Fibroblast of lung (primary cell): ENCODE measurements around the gene HIBADH. TPM values are rescaled to one million over a fixed set of nuclear protein-coding genes. Genes with fewer than 3 reads are reported as not detected.

Experiments used
- DNase-seq, 2 donors: peaks; one replicate each; pipeline versions ENCODE4 v3.0.0 to v3.0.0-alpha.2; 2010; ENCODE audit warnings: low read depth in 2 of 2
- H2AFZ ChIP-seq: 2 replicates; pipeline ENCODE4 v1.5.1; 2012; ENCODE audit warnings: low read length, control low read depth, inconsistent platforms
- H3K27ac ChIP-seq: 2 replicates; pipeline ENCODE4 v1.5.1; 2011; ENCODE audit warnings: low read length, control low read depth; ENCODE audit not compliant: insufficient read depth
- H3K27me3 ChIP-seq: 2 replicates; pipeline ENCODE4 v1.5.1; 2011; ENCODE audit warnings: mild to moderate bottlenecking, low read length; ENCODE audit not compliant: control insufficient read depth, insufficient read depth
- H3K36me3 ChIP-seq: 2 replicates; pipeline ENCODE4 v1.5.1; 2011; ENCODE audit warnings: low read length; ENCODE audit not compliant: control insufficient read depth, insufficient read depth
- H3K4me1 ChIP-seq: 2 replicates; pipeline ENCODE4 v1.5.1; 2011; ENCODE audit warnings: low read length; ENCODE audit not compliant: control insufficient read depth, insufficient read depth; ENCODE audit errors: extremely low read depth
- H3K4me2 ChIP-seq: 2 replicates; pipeline ENCODE4 v1.5.1; 2011; ENCODE audit warnings: low read length, control low read depth; ENCODE audit not compliant: insufficient read depth; ENCODE audit errors: extremely low read depth
- H3K4me3 ChIP-seq, 4 experiments: fragments of 200-600 bp in 1 of 4; sonication (generic) in 1 of 4; replicated peaks in 1 of 4; 2 replicates each; pipeline ENCODE4 v1.5.1; 2011 to 2016; ENCODE audit warnings: low read length in 4 of 4, low read depth in 3 of 4, mild to moderate bottlenecking in 3 of 4, control low read depth in 2 of 4, inconsistent platforms in 1 of 4, mixed read lengths in 1 of 4; ENCODE audit not compliant: insufficient read depth in 1 of 4; ENCODE audit errors: control extremely low read depth in 1 of 4
- H3K79me2 ChIP-seq: 2 replicates; pipeline ENCODE4 v1.5.1; 2012; ENCODE audit warnings: mild to moderate bottlenecking, low read length, inconsistent platforms; ENCODE audit not compliant: control insufficient read depth, insufficient read depth
- H3K9ac ChIP-seq: 2 replicates; pipeline ENCODE4 v1.5.1; 2011; ENCODE audit warnings: mild to moderate bottlenecking, low read length, control low read depth; ENCODE audit not compliant: insufficient read depth
- H3K9me3 ChIP-seq: 2 replicates; pipeline ENCODE4 v1.5.1; 2012; ENCODE audit warnings: low read depth, low read length; ENCODE audit not compliant: control insufficient read depth, insufficient read depth
- H4K20me1 ChIP-seq: 2 replicates; pipeline ENCODE4 v1.5.1; 2011; ENCODE audit warnings: low read length; ENCODE audit not compliant: control insufficient read depth, insufficient read depth; ENCODE audit errors: extremely low read depth
- EZH2 ChIP-seq: IDR thresholded peaks from 2 replicates; pipeline ENCODE4 v1.5.1; 2012; ENCODE audit warnings: low read length, control low read depth, mild to moderate bottlenecking; ENCODE audit errors: missing control alignments
- polyA plus RNA-seq, 2 donors: library from polyadenylated mRNA; depleted of rRNA in 1 of 2; stranded (reverse) in 1 of 2; unstranded in 1 of 2; fragments of >200 nt; gene quantifications; 2 replicates each; pipeline ENCODE4 v1.2.1, GENCODE V29; 2011 to 2012; ENCODE audit warnings: missing spikeins in 1 of 2
- total RNA-seq: library from RNA; depleted of rRNA; stranded (reverse); fragments of >200 nt; gene quantifications from 2 replicates; pipeline ENCODE4 v1.2.1, GENCODE V29; 2014
- TF ChIP-seq, protein P1 (sequence below), 2 donors: IDR thresholded peaks in 1 of 2; conservative IDR thresholded peaks in 1 of 2; 1 replicate in 1 of 2; 2 replicates in 1 of 2; pipeline ENCODE4 v1.5.1; 2011 to 2012; ENCODE audit warnings: low read length in 2 of 2, control low read depth in 1 of 2, inconsistent platforms in 1 of 2, low read depth in 1 of 2, mild to moderate bottlenecking in 1 of 2

Gene HIBADH
- total and polyA plus RNA-seq, 2 donors (not counting 1 experiment from before 2014, with no cell fraction given) = 88.7 to 96.0 TPM

DNA sequence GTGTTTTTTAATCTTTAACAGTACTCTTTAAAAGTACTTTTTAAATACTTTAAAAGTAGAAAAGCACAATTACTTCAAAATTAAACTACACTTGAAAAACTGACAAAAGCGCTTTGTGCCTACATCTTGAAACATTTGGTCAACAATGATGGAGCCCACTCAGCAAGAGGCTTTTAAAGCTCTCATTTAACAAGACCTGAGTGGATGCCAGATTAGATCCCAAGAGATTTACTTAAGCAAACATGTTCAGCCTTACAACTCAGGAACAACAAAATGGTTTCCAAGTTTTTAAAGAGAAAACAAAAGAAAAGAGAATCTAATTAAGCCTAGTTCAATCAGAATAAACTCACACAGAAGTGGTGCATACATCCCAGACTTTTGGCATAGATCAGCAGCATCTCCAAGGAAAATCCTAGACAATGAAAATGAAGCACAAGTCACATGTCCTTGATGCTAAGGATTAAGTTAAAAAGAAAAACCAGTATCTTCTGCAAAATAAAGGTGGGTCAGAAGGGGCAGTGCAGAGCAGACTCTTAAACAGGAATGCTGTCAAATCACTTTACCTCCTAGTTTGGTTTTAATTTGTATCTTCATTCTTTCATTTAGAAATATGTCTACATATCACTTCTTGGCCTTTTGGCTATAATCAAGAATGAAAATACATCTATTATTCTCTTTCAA lies 26.2 kb downstream of the HIBADH start:
- Histone ChIP-seq H3K9ac (no peak overlapping the region), H3K4me3 (no peak overlapping the region), H3K79me2 (no peaks in the 10 kb centered on the region), H3K4me2 (no peak overlapping the region), H3K27me3 (no peaks in the 10 kb centered on the region), H2AFZ (no peak overlapping the region), H3K36me3 (no peaks in the 10 kb centered on the region), H3K4me1 (peaks cover 4% of the 10 kb centered on the region), H3K27ac (no peak overlapping the region), H4K20me1 (no peaks in the 10 kb centered on the region), H3K9me3 (no peaks in the 10 kb centered on the region)
- TF ChIP-seq, protein P1, sequence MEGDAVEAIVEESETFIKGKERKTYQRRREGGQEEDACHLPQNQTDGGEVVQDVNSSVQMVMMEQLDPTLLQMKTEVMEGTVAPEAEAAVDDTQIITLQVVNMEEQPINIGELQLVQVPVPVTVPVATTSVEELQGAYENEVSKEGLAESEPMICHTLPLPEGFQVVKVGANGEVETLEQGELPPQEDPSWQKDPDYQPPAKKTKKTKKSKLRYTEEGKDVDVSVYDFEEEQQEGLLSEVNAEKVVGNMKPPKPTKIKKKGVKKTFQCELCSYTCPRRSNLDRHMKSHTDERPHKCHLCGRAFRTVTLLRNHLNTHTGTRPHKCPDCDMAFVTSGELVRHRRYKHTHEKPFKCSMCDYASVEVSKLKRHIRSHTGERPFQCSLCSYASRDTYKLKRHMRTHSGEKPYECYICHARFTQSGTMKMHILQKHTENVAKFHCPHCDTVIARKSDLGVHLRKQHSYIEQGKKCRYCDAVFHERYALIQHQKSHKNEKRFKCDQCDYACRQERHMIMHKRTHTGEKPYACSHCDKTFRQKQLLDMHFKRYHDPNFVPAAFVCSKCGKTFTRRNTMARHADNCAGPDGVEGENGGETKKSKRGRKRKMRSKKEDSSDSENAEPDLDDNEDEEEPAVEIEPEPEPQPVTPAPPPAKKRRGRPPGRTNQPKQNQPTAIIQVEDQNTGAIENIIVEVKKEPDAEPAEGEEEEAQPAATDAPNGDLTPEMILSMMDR (conservative IDR thresholded peaks at IDR 0.05 in 1 of 2, IDR thresholded peaks at IDR 0.05 in 1 of 2; ENCODE audit: low read depth in 1 of 2, low read length in 2 of 2) = no peak
- no peak for TF ChIP-seq EZH2
- DNase-seq = peak in 1 of 2 donors; percentile 46

DNA sequence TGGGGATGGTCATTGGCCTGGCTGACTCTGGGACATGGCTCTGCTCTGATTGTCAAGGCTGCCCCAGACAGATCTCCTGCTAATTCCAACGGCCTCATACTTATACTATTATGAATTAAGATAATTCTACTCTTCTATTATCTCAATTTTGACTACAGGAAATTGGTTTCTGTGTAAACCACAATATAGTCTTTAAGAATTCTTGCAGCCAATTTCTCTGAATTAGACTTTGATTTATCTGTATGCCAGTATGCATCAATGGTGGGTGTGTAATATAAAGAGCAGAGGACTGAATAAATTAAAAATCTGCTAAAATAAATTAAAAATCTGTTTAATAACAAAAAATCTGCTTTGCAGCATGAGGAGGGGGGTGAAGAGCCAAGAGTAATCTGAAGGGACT lies 27.0 kb downstream of the HIBADH start:
- H3K4me1 ChIP-seq = no peaks in the 10 kb centered on the region
- H4K20me1 ChIP-seq = no peaks in the 10 kb centered on the region
- no peak overlapping the region for H3K4me3 ChIP-seq
- H3K27ac ChIP-seq = no peak overlapping the region
- H3K4me2 ChIP-seq = no peak overlapping the region
- H3K27me3 ChIP-seq = no peaks in the 10 kb centered on the region
- TF ChIP-seq, protein P1 (conservative IDR thresholded peaks at IDR 0.05 in 1 of 2, IDR thresholded peaks at IDR 0.05 in 1 of 2; ENCODE audit: low read depth in 1 of 2, low read length in 2 of 2) = no peak
- TF ChIP-seq EZH2 = no peak
- no peaks in the 10 kb centered on the region for H3K36me3 ChIP-seq
- no peak overlapping the region for H3K9ac ChIP-seq
- DNase-seq = no peak
- no peaks in the 10 kb centered on the region for H3K79me2 ChIP-seq
- H3K9me3 ChIP-seq = no peaks in the 10 kb centered on the region
- H2AFZ ChIP-seq = no peak overlapping the region

DNA sequence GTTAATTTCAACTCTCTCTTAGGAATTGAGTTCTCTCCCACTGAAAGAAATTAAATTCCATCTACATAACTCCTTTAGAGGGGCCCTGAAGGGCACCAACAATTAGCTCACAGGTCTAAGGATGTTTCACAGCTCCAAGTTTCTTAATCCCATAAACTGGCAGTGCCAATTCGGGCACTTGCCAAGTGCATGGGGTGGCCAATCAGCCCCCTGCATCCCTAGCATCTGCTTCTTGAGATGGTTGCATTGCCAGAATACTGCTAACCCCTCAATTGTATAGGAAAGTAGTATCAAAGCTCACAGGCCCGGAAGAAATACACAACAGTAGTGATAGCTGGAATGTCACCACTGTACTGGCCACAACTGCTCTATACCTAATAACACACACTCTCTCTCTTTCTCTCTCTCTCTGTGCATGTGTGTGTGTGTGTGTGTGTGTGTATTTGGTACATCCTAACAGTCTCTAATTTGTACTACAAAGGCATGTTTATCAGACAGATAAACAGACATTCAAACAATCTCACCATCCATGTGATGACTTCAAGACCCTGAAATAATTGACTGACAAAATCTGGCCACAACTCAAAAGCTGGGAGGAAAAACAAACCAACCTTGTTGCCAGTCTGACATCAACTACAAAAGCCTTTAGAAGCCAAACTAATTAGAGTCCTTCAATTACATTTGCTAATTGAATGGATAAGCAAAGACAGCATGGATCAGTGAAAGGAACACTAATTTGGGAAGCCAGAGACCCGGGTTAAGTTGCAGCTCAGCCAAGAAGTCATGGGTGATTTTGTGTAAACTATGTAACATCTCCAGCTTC lies 27.8 kb downstream of the HIBADH start:
- H2AFZ ChIP-seq = no peak overlapping the region
- H4K20me1 ChIP-seq = no peaks in the 10 kb centered on the region
- TF ChIP-seq EZH2 = no peak
- TF ChIP-seq, protein P1 (conservative IDR thresholded peaks at IDR 0.05 in 1 of 2, IDR thresholded peaks at IDR 0.05 in 1 of 2; ENCODE audit: low read depth in 1 of 2, low read length in 2 of 2) = no peak
- H3K9me3 ChIP-seq = no peaks in the 10 kb centered on the region
- no peak overlapping the region for H3K4me2 ChIP-seq
- no peaks in the 10 kb centered on the region for H3K36me3 ChIP-seq
- H3K27me3 ChIP-seq = no peaks in the 10 kb centered on the region
- H3K79me2 ChIP-seq = no peaks in the 10 kb centered on the region
- no peak overlapping the region for H3K9ac ChIP-seq
- no peak overlapping the region for H3K27ac ChIP-seq
- no peak overlapping the region for H3K4me3 ChIP-seq
- DNase-seq = no peak
- H3K4me1 ChIP-seq = no peaks in the 10 kb centered on the region
